ENCODE data around the gene HOXC11.

Gene HOXC11

DNA sequence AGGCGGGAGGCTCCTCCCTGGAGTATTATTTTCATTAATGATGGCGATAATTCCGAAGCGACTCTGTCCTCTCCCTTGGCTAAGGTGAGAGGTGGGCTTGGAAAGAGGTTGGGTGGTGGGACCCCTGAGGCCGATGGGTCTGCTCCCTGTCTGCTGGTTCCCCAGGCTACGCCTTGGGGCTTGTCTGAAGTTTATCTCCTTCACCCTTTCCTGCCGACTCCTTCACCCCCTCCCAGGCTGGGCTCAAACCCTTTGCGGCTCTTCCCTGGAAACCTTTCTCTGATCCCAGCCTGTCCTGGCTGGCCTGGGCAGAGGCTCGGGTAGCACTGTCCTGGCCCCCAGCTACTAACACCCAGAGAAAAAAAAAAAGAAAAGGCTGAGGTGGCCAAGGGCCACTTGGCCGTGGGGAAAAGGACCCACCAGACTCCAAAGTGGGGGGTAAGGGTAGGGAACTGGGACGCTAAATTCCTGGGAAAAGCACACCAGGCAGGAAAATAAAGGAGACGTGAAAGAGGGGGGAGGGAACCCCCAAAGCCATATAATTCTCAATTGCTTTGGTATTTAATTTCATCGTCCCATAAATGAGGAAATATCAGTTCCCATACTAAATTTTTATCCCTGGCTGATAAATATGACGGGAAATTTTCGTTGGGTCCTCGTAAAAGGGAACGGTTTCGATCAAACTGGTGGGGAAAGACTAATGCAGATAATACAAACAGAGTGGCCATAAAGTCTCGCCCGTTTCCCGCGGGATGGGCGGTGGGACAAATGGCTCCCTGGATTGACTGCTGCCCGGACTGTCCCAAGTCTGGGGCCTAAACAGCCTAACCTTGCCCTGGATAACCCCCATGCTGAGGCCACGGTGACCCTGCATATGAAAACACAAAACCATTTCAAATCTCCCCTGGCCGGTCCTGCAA is 10.0 kb downstream of the HOXC11 start:
- TF ChIP-seq, protein P1, sequence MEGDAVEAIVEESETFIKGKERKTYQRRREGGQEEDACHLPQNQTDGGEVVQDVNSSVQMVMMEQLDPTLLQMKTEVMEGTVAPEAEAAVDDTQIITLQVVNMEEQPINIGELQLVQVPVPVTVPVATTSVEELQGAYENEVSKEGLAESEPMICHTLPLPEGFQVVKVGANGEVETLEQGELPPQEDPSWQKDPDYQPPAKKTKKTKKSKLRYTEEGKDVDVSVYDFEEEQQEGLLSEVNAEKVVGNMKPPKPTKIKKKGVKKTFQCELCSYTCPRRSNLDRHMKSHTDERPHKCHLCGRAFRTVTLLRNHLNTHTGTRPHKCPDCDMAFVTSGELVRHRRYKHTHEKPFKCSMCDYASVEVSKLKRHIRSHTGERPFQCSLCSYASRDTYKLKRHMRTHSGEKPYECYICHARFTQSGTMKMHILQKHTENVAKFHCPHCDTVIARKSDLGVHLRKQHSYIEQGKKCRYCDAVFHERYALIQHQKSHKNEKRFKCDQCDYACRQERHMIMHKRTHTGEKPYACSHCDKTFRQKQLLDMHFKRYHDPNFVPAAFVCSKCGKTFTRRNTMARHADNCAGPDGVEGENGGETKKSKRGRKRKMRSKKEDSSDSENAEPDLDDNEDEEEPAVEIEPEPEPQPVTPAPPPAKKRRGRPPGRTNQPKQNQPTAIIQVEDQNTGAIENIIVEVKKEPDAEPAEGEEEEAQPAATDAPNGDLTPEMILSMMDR (IDR thresholded peaks at IDR 0.05; ENCODE audit: insufficient read depth, low read length) = no peak
- TF ChIP-seq POLR2AphosphoS5 (IDR thresholded peaks at IDR 0.05; ENCODE audit: low read depth) (no peak), SPI1 (IDR thresholded peaks at IDR 0.05; ENCODE audit: borderline replicate concordance, low read depth) (no peak), GABPA (IDR thresholded peaks at IDR 0.05; ENCODE audit: low read depth) (no peak)
- TF ChIP-seq, protein P2, sequence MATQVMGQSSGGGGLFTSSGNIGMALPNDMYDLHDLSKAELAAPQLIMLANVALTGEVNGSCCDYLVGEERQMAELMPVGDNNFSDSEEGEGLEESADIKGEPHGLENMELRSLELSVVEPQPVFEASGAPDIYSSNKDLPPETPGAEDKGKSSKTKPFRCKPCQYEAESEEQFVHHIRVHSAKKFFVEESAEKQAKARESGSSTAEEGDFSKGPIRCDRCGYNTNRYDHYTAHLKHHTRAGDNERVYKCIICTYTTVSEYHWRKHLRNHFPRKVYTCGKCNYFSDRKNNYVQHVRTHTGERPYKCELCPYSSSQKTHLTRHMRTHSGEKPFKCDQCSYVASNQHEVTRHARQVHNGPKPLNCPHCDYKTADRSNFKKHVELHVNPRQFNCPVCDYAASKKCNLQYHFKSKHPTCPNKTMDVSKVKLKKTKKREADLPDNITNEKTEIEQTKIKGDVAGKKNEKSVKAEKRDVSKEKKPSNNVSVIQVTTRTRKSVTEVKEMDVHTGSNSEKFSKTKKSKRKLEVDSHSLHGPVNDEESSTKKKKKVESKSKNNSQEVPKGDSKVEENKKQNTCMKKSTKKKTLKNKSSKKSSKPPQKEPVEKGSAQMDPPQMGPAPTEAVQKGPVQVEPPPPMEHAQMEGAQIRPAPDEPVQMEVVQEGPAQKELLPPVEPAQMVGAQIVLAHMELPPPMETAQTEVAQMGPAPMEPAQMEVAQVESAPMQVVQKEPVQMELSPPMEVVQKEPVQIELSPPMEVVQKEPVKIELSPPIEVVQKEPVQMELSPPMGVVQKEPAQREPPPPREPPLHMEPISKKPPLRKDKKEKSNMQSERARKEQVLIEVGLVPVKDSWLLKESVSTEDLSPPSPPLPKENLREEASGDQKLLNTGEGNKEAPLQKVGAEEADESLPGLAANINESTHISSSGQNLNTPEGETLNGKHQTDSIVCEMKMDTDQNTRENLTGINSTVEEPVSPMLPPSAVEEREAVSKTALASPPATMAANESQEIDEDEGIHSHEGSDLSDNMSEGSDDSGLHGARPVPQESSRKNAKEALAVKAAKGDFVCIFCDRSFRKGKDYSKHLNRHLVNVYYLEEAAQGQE (IDR thresholded peaks at IDR 0.05; ENCODE audit: insufficient replicate concordance, low read depth) = no peak
- H3K27ac ChIP-seq (replicated peaks) = peak overlapping the region; percentile 69
- H3K4me3 ChIP-seq (replicated peaks; ENCODE audit: insufficient read depth, low read length) = no peak overlapping the region
- peaks cover 47% of the 10 kb centered on the region for H3K27me3 ChIP-seq (ENCODE audit: insufficient read depth, poor library complexity, severe bottlenecking)
- no peak for DNase-seq (ENCODE audit: low read depth in 1 of 2, low spot score in 1 of 2)

DNA sequence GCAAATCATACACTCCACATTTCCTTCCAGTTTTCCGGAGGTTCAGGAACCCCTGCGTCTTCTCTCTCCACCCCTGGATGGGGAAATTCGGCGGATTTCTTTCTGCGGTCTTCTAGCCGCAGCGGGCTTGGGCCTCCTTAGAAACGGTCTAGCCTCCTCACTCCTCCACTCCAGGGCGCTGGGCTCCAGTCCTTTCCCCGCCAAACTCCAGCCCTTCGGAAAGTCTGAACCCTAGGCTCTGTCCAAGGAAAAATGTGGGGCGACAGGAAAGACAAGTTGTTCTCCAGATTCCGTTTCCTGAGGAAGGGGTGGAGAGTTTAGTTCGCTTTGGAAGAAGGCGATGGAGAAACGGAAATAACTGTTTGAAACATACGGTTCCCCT is 10.6 kb downstream of the HOXC11 start:
- peak in 1 of 2 experiments; percentile 62 for DNase-seq (ENCODE audit: low read depth in 1 of 2, low spot score in 1 of 2)
- H3K27me3 ChIP-seq (ENCODE audit: insufficient read depth, poor library complexity, severe bottlenecking) = peaks cover 46% of the 10 kb centered on the region
- no peak overlapping the region for H3K4me3 ChIP-seq (replicated peaks; ENCODE audit: insufficient read depth, low read length)
- TF ChIP-seq GABPA (IDR thresholded peaks at IDR 0.05; ENCODE audit: low read depth) = no peak
- no peak for TF ChIP-seq SPI1 (IDR thresholded peaks at IDR 0.05; ENCODE audit: borderline replicate concordance, low read depth)
- TF ChIP-seq, protein P1 (IDR thresholded peaks at IDR 0.05; ENCODE audit: insufficient read depth, low read length) = no peak
- H3K27ac ChIP-seq (replicated peaks) = peak overlapping the region; percentile 69

DNA sequence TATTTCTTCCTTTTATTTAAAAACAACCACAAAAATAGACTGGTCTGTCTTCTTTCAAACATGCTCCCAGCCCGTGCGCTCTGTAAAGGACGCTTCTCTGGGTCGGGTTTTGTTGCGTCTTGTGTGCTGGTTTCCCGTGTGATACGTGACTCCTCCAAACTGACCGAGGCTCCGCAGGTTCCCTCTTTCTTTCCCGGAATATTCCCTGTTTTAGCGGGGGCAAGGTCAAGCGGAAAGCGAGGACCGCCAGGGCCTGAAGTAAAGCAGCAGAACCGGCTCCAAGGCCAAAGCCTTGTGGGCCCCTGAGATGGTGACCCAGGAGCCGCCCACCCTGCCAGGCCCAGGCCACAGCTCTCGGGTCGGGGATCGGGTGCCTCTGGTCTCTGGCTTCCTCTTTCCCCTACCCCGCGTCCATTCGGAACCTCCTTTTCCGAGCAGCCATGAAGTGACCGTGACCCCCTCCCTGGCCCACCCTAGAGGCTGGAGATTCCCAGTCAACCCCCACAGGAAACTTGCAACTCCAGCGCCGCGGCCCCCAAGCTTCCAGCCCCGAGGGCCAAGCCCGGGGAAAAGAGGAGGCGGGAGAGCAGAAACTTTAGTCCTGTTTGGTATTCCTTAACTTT is 11.1 kb downstream of the HOXC11 start:
- TF ChIP-seq, protein P2 (IDR thresholded peaks at IDR 0.05; ENCODE audit: insufficient replicate concordance, low read depth) = no peak
- TF ChIP-seq, protein P1 (IDR thresholded peaks at IDR 0.05; ENCODE audit: insufficient read depth, low read length) = no peak
- TF ChIP-seq POLR2AphosphoS5 (IDR thresholded peaks at IDR 0.05; ENCODE audit: low read depth) (no peak), SPI1 (IDR thresholded peaks at IDR 0.05; ENCODE audit: borderline replicate concordance, low read depth) (no peak), GABPA (IDR thresholded peaks at IDR 0.05; ENCODE audit: low read depth) (no peak)
- Histone ChIP-seq H3K27me3 (ENCODE audit: insufficient read depth, poor library complexity, severe bottlenecking) (peaks cover 41% of the 10 kb centered on the region), H3K4me3 (replicated peaks; ENCODE audit: insufficient read depth, low read length) (no peak overlapping the region), H3K27ac (replicated peaks) (peak overlapping the region; percentile 69)
- no peak for DNase-seq (ENCODE audit: low read depth in 1 of 2, low spot score in 1 of 2)
